ENCODE data around the gene HLA-F. TPM values are rescaled to one million over a fixed set of nuclear protein-coding genes. Genes with fewer than 3 reads are reported as not detected.

Gene HLA-F
- total RNA-seq, result 40.4 and 41.5 TPM in 2 replicates

DNA sequence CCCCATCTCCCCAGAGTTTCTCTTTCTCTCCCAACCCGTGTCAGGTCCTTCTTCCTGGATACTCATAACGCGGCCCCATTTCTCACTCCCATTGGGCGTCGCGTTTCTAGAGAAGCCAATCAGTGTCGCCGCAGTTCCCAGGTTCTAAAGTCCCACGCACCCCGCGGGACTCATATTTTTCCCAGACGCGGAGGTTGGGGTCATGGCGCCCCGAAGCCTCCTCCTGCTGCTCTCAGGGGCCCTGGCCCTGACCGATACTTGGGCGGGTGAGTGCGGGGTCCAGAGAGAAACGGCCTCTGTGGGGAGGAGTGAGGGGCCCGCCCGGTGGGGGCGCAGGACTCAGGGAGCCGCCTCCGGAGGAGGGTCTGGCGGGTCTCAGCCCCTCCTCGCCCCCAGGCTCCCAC, at the start of gene HLA-F:
Gene HLA-F, plus strand, starts transcription at position 173 of the 404 bp plus-strand sequence. Its CDS starts 30 bp downstream, at position 203.

DNA sequence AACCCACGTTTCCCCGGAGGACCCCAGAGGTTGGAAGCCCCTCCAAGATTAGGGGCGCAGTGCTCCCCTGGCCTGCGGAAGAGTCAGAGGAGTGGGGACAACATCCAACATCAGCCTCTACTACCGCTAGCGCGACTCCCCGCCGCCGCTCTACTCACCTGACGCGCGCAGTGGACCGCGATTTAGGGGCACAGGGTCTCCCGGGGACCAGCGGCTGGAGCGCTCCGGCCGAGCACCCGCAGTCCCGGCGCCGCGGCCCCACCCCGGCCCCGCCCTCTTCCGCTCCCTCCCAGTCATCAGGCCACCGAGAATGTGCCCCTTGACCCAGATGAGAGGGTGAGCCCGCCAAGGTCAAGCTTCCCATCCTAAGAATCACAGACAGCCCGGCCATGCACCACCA, 42.3 kb upstream of the HLA-F start, which contains the start of gene ZFP57:
Gene ZFP57, minus strand, starts transcription at position 249 of the 400 bp plus-strand sequence. CDS start 4,149 bp downstream, outside the sequence.

Other genes starting within 250 kb of the HLA-F start
- not detected in 2 replicates for gene MAS1L, start 235.5 kb upstream of the HLA-F start, total RNA-seq
- not detected in 2 replicates for gene UBD, start 163.7 kb upstream of the HLA-F start, total RNA-seq
- gene OR2H2, start 138.3 kb upstream of the HLA-F start, total RNA-seq, result not detected in 2 replicates
- 10.3 and 11.4 TPM in 2 replicates for gene GABBR1, start 90.3 kb upstream of the HLA-F start, total RNA-seq
- not detected in 2 replicates for gene MOG, start 66.3 kb upstream of the HLA-F start, total RNA-seq
- gene ZFP57, start 42.3 kb upstream of the HLA-F start, total RNA-seq, result 0.13 TPM in 1 of 2 replicates, not detected in the other
- not detected in 2 replicates for gene HLA-G, start 104.4 kb downstream of the HLA-F start, total RNA-seq
- 219 and 530 TPM in 2 replicates for gene HLA-A, start 219.1 kb downstream of the HLA-F start, total RNA-seq

Measured in aortic smooth muscle cell (primary cell).